Cardiac fibroblast (primary cell): ENCODE data around the gene ARMC9.
A peak's percentile ranks its signal among the peaks of the same experiment; 100 is the strongest.

Source experiments
- DNase-seq, 2 donors: peaks; one replicate each; pipeline versions ENCODE4 v3.0.0 to v3.0.0-alpha.2; 2010; ENCODE audit warnings: low read depth in 2 of 2
- H3K4me3 ChIP-seq, 2 donors: replicated peaks in 1 of 2; 1 replicate in 1 of 2; 2 replicates in 1 of 2; pipeline ENCODE4 v1.5.1; 2011; ENCODE audit warnings: low read depth in 2 of 2, low read length in 2 of 2, mild to moderate bottlenecking in 2 of 2, moderate library complexity in 1 of 2
- CTCF ChIP-seq: IDR thresholded peaks from one replicate; pipeline ENCODE4 v1.5.1; 2011; ENCODE audit warnings: low read depth, mild to moderate bottlenecking, low read length, inconsistent platforms

The ARMC9 gene

GRCh38 chr2:231227310-231228162, 29.1 kb downstream of the ARMC9 start:
- peak; percentile 83 for TF ChIP-seq CTCF
- DNase-seq: peak; percentile 88 to 89
- H3K4me3 ChIP-seq: no peak overlapping the region

GRCh38 chr2:231228223-231228622, 29.8 kb downstream of the ARMC9 start:
- DNase-seq: no peak
- no peak overlapping the region for H3K4me3 ChIP-seq
- no peak for TF ChIP-seq CTCF

- TF ChIP-seq CTCF: no peak
- H3K4me3 ChIP-seq: no peak overlapping the region
- no peak for DNase-seq
Observed at GRCh38 chr2:231228974-231229529, 30.6 kb downstream of the ARMC9 start.

- no peak overlapping the region for H3K4me3 ChIP-seq
- TF ChIP-seq CTCF: no peak
- no peak for DNase-seq
Observed at GRCh38 chr2:231235217-231235616, 36.8 kb downstream of the ARMC9 start.

GRCh38 chr2:231238689-231239088, 40.3 kb downstream of the ARMC9 start:
- H3K4me3 ChIP-seq: no peak overlapping the region
- no peak for DNase-seq
- TF ChIP-seq CTCF: no peak

- H3K4me3 ChIP-seq: no peak overlapping the region
- no peak for TF ChIP-seq CTCF
- DNase-seq: no peak
Observed at GRCh38 chr2:231239751-231240150, 41.3 kb downstream of the ARMC9 start.
